NCI-H82 treated with DMSO at 0.1 percent for 48 hours (cell line): ENCODE data around the gene ITPR1.

ENCODE experiments used
- DNase-seq: peaks from one replicate; lab custom pipeline; 2025; ENCODE audit not compliant: unreplicated experiment; lab: John Stamatoyannopoulos, UW

Gene ITPR1

DNA sequence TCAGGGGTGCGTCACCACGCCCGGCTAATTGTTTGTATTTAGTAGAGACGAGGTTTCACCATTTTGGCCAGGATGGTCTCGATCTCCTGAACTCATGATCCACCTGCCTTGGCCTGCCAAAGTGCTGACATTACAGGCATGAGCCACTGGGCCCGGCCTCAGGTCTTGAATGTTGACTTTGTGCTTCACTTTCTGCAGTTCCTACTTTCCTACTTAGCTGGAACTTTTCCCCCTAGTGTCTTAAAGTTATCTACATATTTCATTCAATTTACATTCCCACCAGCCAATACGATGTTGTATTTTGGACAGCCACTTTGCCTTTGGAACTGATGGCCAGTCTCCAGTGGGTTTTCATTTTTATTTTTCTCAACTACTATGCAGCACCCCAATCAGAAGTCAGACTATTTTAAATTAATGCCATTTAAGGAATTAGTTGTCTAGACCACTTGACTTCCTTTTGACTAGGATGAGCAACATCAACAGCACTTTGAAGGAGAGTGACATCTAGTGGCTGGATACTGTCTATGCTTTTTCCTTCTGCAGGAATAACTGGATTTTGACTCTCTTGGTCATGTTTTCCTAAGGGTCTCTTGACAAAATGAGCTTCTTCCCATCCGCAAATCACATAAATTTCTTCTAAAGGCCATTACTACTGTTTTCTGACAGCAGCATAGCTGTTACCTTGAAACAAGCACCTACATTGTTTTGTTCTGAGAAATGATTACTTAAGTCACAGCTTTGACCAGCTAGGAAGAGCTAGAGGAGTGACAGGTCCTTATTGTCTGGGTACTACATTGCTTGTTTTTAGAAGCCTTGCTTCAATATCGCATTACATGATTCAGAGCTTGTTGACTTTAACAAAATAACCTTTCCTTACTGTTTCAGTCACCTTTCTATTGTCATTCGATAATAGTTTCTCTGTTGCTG lies 140.2 kb downstream of the ITPR1 start:
- peak; percentile 50 for DNase-seq

DNA sequence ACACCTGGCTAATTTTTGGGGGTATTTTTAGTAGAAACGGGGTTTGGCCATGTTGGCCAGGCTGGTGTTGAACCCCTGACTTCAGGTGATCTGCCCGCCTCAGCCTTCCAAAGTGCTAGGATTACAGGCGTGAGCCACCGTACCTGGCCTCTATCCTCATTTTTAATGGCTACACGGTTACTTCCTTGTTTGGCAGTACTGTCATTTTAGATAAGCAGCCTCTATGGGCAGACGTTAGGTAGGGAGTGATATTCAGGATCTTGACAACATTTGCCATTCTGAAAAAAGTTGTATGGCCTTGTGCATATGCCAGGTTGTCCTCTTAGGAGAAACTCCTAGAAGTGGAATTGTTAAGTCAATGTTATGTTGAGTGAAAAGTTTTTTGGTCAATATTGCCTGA lies 141.7 kb downstream of the ITPR1 start:
- DNase-seq, result no peak

DNA sequence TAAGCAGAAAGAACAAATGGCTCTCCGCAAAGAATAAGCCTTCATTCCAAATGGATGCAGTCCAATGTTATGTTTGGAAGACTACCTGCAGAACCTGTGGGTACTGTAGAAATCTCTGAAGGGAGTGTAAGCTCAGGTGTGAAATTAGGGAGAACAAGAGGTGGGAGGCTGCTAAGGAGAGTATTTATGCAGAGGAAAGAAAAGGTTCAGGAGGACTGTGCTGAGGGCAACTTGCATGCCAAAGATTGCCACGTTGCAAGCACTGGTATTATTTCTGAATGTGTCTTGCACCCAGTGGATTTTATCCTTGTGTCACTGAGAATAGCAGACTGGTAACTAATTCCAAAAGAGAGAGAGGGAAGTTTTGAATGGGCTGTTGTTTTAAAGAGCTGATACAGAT lies 144.1 kb downstream of the ITPR1 start:
- no peak for DNase-seq

DNA sequence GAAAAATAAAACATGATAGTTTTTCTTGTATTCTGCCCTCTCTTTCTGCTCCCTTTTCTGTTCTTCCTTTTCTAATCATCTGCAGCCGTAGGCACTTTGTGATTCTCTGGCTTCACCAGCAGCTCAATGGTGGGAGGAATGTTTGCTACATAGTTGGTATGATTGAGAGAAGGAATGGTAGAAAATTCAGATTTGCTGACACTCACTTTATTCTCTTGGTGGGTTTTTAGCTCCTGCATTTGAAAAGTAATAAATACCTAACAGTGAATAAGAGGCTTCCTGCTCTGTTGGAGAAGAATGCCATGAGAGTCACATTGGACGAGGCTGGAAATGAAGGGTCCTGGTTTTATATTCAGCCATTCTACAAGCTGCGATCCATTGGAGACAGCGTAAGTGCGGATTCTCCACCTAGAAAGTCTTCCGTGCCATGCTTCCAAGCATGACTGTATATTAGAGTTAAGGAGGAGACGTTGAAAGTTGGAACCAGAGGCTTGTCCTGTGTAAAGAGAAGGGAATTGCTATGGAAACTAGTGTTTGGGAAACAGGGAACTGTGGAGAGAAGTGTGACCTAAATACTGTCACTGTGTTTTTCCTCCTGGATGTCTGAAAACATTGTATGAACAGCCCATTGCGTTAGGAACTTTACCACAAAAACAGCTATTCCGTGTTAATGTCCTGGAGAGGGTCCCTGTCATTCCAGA lies 148.9 kb downstream of the ITPR1 start:
- no peak for DNase-seq

DNA sequence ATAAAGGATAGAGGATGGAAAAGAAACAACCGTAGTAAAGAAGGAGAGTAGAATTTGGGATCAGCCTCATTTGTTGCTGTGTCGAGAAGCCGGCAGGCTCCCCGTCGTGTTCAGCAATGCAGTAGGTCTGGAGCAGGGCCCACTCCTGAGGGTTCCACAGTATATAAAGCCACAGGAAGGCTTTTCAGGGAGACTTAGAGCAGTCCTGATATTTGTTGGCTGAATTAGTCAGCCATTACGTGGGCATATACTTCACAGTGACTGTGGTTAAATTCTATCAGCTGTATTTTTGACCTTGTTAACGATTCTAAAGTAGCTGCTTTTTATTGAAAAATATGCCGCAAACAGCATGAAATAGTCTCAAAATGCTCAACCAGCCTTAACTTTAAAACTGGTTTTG lies 149.5 kb downstream of the ITPR1 start:
- no peak for DNase-seq

DNA sequence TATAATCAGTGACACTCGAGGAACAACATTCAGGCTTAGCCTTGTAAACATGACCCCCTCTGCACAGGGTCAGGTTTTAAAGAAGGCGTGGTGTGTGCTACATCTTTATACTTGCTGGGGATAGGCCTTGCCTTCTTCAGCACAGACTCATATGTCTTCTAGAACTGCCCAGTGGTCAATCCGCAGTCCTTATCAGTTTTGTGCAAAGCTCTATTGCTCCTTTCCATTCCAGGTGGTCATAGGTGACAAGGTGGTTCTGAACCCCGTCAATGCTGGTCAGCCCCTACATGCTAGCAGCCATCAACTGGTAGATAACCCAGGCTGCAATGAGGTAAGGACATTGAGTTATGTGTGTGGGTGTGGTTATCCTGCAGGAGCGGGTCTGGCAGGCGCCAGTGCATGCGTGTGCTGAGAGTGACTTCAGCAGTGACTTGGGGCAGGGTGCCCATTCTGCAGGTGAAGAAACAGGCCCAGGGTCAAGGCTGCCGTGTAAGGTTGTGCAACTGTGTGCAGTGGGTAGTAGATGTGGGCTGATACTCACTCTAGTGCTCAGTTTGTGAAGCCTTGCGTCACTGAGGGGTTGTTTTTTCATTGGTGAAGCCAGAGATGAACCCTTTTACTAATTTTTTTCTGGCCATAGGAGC lies 150.9 kb downstream of the ITPR1 start:
- no peak for DNase-seq

DNA sequence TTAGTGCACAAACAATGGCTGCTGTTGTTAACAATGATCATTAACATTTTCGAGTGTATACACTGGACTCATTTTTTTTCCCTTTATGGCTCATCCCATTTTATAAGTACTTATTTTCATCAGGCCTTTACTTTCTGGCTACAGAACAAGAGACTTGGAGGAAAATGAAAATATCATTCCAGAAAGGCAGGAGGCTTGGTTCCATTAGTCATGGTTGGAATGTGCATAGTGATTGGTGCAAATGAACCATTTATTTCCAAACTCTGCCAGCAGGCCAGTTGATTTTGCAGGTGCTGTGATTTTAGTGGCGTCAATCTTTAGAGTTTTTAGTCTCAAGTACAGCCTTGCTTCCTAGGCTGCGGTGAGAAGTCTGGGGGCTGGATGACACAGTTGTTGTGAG lies 151.8 kb downstream of the ITPR1 start:
- DNase-seq, result no peak

DNA sequence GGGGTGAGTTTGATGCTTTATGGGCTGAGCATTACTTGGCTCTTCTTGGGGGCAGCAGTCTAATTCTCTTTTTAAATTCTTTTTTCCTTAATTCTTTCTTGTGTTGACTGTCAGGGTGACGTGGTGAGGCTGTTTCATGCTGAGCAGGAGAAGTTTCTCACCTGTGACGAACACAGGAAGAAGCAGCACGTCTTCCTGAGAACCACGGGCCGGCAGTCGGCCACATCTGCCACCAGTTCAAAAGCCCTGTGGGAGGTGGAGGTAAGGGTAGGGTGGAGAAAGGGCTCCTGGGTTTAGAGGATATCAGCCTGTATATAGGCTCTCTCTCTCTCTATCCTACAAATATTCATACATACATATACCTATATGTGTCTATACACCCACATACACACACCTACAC lies 152.3 kb downstream of the ITPR1 start:
- DNase-seq, result no peak

DNA sequence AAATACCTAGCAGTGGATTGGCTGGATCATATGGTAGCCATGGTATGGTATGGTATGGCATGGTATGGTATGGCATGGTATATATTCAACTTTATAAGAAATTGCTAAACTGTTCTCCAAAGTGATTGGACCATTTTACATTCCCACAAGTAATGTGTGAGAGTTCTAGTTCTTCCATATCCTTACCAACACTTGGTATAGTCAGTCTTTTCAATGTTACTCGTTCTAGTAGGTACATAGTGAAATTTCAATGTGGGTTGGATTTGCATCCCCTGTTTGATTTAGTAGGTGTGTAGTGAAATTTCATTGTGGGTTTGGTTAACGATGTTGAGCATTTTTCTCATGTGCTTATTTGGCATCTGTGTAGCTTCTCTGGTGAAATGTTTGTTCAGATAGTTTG lies 154.3 kb downstream of the ITPR1 start:
- no peak for DNase-seq

DNA sequence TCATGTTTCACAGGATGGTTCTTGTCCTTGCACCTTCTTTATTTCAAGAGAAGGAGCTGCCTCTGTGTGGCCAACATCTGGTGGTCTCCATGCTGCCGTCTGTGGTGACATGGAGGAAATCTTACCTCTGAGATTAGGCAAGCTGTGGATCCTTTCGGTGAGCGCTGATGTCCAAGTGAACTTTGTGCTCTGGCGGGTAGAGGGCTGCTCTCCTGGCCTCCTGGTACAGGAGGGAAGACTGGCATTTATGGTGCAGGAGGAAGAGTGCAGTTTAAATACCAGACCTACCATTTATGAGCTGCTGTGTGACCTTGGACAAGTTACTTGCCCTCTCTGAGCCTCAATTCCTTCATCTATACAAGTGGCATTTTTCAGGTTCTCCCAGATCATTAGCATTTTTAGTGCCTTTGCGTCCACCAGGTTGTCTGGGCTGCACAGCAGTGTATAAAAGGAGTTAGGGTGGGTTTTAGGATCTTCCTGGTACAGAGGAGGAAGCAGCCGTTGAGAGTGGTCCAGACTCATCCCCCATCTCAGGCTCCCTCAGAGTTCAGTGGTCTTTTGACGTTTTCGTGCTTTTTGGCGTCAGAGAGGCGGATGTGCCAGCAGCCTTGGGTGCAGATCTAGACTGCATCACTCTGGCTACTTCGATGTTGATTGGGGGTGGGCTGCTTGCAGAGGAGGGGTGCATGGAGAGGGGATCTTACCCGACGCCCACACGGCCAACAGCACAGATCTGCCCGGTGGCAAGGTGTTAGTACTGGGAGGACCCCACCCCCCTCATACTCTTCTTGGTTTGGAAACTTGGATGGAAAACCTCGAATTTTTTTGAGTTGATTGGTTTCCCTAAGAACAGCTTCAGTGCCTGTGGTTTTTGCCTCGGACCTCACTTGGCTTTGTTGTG lies 162.2 kb downstream of the ITPR1 start:
- DNase-seq, result no peak

DNA sequence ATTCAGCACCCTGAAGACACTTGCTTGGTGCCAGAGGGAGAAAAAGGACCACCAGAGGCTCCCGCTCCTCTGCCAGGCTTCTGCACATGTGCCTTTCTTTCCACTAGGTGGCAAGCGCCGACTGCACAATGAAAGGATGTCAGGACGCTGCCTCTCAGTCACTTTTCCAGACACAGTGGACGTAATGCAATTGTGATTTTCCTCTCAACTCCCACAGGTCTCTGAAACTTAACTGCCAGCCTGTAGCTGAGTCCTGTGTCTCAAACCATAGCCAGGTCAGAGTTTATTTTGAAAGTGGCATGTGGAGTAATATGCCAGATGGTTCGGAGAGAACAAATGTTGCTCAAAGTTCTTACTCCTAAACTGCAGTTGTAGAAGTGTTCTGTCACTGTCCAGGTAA lies 162.9 kb downstream of the ITPR1 start:
- DNase-seq, result peak; percentile 1

DNA sequence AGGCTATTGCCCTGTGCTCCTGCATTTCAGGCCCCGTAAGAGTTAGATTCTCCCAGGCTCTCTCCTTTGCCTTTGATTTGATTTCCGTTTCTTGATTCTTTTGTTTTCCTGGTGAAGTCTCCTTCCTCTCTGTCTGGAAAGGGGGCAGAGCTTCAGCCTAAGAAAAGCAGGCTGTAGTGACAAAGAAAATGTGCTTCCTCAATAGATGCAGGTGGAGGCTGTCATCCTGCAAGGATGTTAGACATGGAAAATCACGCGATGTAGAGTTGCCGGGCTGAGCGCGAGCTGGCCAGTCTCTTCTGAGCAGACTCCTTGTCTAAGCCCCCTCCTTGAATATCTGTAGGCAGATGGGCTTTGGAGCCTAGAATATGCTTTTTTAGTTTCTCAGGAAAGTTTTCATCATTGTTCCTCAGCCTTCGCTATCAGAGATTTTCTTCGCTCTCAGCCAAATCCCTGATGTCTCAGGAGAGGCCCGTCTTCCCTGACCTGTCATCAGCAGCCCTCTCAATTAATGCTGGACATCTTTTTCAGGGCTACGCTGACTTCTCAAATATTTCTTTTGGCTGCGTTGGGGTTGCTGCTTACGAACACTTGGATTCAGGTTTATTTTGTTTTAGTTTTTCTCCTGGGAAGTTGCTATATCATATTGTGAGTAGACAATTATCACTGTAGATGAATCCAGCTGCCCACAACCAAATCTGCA lies 163.6 kb downstream of the ITPR1 start:
- DNase-seq, result no peak

DNA sequence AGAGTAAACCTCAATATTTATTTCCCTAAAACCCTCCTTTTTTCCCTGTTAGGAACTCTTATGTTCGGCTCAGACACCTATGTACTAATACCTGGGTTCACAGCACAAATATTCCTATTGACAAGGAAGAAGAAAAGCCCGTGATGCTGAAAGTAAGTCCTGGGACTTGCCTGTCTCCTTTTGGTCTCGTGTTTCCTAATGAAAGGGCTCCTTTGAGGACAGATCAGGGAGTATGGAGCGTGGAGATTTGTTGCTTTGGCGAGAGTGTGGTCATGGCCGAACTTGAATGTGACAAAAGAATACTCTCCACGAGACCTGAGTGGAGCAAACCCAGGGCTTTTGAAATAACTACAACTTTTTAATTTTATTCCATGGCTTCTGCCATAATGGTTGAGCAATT lies 167.8 kb downstream of the ITPR1 start:
- no peak for DNase-seq

DNA sequence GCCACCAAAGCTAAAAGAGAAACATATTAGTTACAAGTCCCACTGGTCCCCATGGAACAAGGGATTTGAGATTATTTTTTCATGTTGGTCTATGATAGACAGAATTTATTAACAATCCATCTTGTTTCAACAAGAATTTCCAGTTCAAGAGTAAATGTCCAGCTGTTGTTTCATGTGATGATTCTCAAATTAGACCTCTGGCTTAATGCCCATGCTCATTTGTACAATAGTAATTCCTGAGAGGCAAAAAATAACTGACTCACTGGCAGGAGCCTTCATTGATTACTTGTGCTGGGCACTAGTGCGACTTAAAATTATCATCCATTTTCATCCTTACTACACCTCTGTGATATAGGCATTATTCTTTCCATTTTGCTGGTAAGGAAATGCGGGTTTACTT lies 171.3 kb downstream of the ITPR1 start:
- DNase-seq, result no peak

DNA sequence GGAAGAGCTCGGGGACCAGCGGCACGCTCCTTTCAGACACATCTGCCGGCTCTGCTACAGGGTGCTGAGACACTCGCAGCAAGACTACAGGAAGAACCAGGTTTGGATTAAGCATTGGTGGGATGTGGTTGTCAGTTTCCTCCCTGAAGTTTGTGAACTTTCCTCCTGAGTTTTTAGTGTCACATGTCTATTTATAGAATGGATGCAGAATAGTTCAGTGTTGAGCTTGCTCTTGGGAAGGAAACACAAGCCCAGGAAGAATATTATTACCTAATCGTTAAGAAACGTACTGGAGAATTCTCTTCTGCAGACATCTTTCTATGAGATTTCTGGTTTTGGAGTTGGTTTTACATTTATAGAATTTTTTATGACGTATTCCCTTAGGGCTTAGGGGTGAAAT lies 172.0 kb downstream of the ITPR1 start:
- DNase-seq, result no peak

DNA sequence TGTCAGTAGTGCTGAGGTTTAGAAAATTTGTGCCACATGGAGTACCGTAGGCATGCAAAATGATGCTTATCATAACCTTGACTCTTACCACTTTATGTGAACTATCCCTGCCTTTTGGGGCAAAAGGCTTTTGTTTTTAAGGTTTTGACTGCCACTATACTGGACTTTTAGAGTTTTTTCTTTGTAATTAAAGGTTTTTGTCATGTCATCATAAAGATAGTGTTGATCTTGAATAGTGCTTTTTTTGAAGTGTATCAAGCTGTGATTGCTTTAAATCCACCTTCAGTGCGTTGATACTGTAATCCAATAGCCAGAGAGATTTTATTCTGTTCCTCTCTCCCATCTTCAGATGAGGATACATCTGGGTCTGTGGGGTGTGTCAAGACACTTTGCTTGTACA lies 172.9 kb downstream of the ITPR1 start:
- no peak for DNase-seq

DNA sequence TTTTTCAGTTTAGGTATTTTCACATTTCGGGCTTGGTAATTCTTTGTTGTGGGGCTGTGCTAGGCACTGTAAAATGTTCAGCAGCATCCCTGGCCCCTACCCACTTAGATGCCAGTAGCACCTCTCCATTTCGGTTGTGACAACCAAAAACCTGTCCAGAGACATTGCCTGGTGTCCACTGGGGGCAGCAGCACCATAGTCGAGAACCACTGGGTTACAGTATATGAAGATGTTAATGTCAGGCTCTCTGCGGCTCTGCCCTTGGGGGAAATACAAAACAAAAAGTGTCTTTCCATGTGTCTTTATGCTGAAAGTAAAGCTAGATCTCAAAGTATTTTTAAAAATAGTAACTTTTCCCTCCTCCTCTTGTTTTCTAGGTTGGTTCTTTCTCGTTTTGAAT lies 177.2 kb downstream of the ITPR1 start:
- no peak for DNase-seq

DNA sequence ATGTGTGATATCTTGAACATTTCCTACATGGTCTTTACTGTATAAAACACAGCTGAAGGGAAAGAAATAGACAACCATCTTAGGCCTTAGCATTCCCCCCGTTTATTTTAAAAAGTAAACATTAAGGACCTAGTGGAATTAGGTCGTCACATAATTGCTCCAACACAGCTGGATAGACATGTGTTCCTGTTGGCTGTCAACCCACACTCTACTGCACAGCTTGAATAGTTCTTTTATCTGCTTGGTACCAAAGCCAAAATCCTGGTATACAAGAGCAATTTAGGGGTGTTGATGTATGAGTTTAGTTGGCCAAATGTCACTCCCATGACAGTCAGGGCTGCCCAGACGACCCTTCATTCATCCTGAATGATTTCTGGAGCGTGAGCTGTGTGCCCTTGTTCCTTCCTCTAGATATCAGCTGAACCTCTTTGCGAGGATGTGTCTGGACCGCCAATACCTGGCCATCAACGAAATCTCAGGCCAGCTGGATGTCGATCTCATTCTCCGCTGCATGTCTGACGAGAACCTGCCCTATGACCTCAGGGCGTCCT lies 179.7 kb downstream of the ITPR1 start:
- no peak for DNase-seq

DNA sequence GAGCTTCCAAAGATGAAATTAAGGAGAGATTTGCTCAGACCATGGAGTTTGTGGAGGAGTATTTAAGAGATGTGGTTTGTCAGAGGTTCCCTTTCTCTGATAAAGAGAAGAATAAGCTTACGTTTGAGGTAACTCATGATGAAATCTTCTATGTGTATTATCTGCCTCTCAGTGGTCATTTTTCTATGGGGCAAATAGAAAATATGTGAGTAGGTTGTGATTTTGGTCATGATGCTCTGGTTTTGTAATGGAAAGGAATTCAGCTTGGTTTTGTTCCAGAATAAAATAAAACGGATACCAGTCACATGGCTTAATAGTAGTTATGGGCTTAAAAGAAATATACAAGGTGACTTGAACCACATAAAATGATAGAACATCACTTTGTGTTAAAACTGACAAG lies 181.1 kb downstream of the ITPR1 start:
- DNase-seq, result no peak

DNA sequence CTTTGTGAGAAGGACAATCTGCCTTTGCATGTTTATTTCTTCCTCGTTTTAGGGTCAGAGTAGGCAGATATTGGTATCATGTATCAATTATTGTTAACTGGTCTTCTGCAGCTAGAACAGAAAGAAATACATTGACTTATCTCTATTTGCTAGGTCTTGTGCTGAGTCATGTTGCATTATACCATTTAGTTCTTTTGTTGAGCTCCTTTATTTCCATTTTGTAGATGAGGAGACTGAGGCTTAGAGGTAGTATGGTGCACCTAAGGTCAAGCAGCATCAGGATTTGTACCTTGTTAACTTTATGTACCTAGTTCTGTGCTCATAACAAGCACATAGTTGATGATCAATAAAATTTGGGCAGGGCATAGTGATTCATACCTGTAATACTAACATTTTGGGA lies 182.6 kb downstream of the ITPR1 start:
- DNase-seq, result no peak
